Measurements from ENCODE around the gene ANKFN1.

The ANKFN1 gene

GRCh38 chr17:56290101-56290801 is 137.0 kb downstream of the ANKFN1 start:
- peak in 1 of 2 donors; percentile 11 for DNase-seq

- no peak for DNase-seq
These were observed 137.5 kb downstream of the ANKFN1 start for GRCh38 chr17:56290802-56291118.

GRCh38 chr17:56291226-56291805 is 138.0 kb downstream of the ANKFN1 start:
- no peak for DNase-seq

- DNase-seq: no peak
These were observed 138.7 kb downstream of the ANKFN1 start for GRCh38 chr17:56292010-56292409.

DNA sequence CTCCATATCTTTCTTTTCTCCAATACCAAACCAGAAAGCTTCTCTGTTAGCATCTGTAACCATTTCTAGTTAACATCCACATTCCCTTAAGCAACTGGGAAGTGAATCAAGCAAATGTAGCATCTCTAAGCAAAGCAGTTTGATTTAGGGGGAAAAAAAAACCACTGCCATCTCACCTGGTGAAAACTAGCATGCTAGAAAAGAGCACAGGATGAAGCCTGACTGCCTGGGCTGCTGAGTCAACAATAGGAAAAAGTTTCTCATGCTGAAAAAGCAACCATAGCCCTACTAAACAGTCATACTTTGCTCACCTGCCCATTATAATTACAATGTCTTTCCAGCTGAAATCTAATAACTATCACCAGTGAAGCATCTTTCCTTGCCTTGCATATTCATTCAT is 139.3 kb downstream of the ANKFN1 start:
- DNase-seq: no peak

GRCh38 chr17:56297184-56297583 is 143.9 kb downstream of the ANKFN1 start:
- peak in 1 of 2 donors; percentile 5 for DNase-seq

DNA sequence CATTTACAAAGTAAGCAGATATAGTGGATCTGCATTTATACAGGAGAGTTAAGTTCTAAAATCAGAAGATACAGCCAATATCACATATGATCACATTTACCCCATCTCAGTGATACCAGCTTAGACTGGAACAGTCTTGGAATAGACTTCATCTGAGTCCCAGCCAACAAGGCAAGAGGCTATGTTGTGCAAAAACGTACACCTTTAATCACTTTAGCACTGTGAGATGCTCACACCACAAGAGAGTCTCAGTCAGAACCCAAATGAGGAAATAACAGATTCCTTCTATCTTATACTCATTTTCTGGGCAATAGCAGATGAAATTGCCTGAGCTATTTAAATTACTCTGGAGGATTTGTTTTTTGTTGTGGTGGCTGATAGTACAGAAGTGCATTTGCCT is 145.6 kb downstream of the ANKFN1 start:
- no peak for DNase-seq

DNA sequence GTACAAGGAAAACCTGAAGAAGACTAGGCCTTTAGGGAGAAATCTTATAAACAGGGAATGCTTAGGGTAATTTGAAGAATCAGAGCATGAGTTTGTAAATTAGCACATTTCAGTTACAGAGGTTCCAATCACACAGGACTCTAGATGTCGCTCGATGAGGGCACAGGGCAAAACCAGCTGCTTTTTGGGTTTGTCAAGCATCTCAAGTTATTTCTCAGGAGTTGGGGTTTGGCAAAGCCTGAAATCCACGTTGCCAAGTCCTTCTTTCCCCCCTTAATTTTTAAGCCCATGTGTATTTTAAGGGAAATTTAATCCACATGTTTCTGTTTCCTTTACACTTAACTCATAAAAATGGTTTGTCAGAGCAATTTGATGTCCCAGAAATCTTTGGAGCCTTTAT is 146.9 kb downstream of the ANKFN1 start:
- DNase-seq: no peak

GRCh38 chr17:56305007-56305406 is 151.7 kb downstream of the ANKFN1 start:
- peak in 1 of 2 donors; percentile 11 for DNase-seq

GRCh38 chr17:56309897-56310296 is 156.6 kb downstream of the ANKFN1 start:
- peak in 1 of 2 donors; percentile 1 for DNase-seq

DNA sequence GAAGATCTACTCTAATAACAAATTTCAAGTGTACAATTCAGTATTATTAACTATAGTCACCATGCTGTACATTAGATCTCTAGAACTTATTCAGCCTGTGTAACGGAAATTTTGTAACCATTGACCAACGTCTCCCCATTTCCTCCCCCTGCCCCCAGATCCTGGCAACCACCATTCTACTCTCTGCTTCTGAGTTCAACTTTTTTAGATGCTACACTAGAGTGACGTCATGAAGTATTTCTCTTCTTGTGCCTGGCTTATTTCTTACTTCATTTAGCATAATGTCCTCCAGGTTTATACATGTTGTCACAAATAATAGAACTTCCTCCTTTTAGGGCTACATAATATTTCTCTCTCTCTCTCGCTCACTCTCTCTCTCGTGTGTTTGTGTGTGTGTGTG is 157.5 kb downstream of the ANKFN1 start:
- peak in 1 of 2 donors; percentile 13 for DNase-seq

GRCh38 chr17:56313201-56313600 is 159.9 kb downstream of the ANKFN1 start:
- DNase-seq: peak in 1 of 2 donors; percentile 19

- no peak for DNase-seq
These were observed 160.8 kb downstream of the ANKFN1 start for GRCh38 chr17:56314026-56314425.

DNA sequence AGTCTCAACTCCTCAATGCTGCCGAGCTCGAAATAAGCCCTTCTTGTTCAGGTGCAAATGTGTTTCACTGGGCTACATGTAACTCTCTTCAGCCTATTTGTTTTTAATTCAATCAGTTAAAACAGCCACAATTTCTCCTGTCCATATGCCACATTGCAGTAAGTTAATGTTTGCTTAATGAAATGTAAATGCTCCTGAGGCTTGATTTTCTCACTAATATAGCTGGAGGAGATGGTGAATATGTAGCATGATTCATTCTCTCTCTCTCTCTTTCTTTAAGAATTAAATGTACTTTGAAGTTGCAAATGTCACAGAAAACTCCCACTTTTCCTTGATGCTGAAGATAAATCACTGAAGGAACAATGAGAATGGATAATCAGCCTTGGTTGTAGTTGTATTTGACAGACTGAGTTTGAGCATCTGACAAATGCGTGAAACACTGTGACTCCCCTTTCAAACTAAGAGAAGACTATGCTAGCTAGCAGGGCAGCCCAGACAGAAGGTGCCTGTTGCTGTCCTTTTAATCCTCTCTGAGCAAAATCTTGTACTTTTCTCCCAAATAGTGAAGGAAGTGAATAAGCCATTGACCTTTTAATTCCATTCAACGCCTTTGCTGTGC is 161.8 kb downstream of the ANKFN1 start:
- DNase-seq: no peak

DNA sequence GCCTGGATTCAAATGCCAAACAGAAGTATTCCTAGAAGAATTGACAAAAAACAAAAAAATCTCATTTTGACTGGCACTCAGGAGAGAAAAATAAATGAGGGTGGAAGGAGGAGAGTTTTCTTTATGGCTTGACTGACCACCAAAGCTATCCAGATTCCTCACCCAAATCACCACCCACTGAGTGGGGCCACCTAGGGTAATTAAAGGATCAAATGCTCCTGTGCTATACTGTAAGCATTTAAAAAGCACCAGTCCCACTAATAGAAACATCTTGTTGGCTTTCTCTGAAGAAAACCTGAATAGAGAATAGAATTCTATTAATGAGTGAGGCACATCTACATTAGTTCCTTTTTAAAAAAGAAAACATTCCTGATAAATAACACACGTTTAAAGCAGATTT is 163.3 kb downstream of the ANKFN1 start:
- no peak for DNase-seq

DNA sequence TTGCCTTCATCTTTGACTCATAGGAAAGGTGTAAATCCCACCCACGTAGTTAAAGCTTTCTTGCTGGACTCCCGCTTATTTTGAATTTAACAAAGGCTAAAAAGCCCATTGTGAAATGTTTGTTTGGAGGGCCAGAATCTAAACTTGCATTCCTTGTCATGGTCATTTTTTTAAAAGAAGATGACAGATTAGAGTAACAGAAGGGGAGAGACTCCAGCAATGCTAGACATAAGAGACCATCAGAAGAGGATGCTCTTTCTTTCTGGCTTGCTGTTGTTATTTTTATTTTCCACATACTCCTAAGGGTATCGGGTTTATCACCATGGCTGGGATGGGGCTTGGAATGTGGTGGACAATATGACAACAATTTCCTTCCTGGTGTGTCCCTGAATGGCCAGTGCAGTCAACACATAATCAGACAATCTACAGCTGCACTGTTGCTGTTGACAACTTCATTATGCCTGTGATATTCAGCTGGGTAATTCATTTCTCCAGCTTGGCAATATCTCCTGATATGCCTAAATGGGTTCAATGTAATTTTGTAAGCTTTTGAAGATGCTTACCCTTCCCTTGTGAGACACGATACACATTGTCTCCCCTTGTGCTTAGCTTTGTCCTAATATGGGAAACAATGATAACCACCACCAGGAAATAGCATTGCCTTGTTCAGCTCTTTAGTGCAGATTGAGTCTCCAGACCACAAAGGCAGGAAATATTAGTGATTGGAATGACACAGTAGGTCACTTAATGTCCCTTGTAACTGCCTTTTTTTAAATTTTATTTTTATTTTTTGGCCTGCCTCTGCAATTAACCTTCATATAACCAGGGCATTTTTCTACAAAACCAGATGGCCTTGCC is 164.3 kb downstream of the ANKFN1 start:
- DNase-seq: no peak

- DNase-seq: peak in 1 of 2 donors; percentile 17
These were observed 166.3 kb downstream of the ANKFN1 start for GRCh38 chr17:56319531-56319930.

- DNase-seq: no peak
These were observed 167.2 kb downstream of the ANKFN1 start for GRCh38 chr17:56320443-56320842.

GRCh38 chr17:56322991-56323390 is 169.7 kb downstream of the ANKFN1 start:
- no peak for DNase-seq

DNA sequence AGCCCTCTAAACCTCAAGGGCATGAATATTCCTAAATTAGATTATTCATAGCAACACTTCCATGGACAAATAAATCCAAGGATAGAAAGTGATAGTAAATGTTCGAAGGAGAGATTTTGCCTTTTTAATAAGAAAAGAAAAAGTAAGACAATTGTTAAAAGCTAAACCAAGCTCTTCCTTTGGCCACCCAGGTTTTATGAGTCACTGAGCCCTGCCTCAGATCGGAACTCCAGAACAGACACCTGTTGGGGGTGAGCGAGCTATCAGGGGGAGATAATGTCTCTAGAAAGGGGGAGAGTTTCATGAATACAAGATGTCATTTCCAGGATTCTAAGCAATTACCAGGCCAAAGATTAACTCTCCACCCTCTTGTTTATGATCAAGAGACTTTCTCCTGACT is 171.4 kb downstream of the ANKFN1 start:
- no peak for DNase-seq

DNA sequence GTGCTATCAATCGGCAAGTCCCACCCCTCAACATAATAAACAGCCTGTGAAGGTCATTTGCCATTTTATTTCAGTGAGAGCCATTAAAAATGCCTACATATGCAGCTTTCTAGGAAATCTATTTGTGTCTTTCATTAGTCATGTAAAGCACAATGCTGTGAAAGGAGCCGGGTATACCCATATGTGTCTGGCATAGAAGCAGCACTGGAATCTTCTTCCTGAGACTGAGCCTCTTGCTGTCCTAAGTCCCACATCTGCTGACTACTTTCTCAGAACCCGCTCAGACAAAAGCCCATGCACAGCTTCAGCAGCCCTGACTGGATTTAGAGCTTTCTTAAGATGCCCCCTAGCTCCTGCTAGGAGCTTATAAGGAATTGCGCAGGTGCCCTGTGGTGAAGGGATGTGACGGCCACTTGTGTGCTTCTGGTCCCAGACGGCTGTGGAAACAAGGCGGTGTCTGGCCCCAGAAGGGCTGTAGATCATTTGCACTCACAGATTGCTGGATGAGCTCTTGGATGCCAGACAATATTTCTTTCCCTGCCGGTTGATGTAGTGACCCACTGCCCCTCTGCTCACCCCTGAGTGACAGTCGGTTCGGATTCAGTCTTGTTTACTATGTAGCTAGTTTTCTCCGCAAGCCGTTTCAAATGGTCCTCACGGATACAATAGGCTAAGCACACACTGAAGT is 172.2 kb downstream of the ANKFN1 start:
- DNase-seq: no peak

- DNase-seq: no peak
These were observed 172.7 kb downstream of the ANKFN1 start for GRCh38 chr17:56326001-56326359.

- no peak for DNase-seq
These were observed 194.4 kb downstream of the ANKFN1 start for GRCh38 chr17:56347639-56348038.

Data from CD4-positive, alpha-beta T cell treated with Interleukin-1 beta for 1 hour (primary cell).